Ramos (cell line): ENCODE results near the gene ETDC.

ENCODE experiments used
- in situ Hi-C: fragments of 300-500 bp; cut with MboI; formaldehyde crosslinking; loops from one replicate; pipeline ENCODE4 v1.14.3; 2022; ENCODE audit warnings: low sequenced_read_pairs; ENCODE audit not compliant: unreplicated experiment

The ETDC gene

GRCh38 chrX:135340831-135341230 is 31.6 kb downstream of the ETDC start:
- in situ Hi-C loops = no loop called here

DNA sequence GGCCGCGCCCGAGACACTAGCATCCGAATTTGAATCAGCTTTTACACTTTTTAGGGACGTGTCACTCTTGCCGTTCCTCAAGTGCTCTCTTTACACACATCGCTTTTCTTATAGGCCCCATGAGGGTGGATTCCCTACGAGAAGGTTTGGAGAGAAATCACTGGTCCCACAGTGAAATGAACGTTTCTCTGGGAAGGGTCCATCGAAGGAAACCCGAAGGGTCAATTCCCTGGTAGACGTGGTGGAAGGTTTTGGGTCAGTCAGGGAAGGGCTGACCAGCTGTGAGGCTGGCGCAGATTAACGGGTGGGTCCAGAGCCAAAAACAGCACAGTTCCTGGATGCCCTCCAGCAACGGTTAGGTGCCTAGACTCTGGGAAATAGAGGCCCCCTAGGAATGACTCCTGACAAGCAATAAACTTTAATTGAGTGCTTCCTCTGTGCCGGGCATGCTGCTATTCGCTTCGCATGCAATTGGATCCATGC is 35.9 kb downstream of the ETDC start:
- in situ Hi-C loops = no loop called here

GRCh38 chrX:135346975-135347374 is 37.7 kb downstream of the ETDC start:
- in situ Hi-C loops = no loop called here

DNA sequence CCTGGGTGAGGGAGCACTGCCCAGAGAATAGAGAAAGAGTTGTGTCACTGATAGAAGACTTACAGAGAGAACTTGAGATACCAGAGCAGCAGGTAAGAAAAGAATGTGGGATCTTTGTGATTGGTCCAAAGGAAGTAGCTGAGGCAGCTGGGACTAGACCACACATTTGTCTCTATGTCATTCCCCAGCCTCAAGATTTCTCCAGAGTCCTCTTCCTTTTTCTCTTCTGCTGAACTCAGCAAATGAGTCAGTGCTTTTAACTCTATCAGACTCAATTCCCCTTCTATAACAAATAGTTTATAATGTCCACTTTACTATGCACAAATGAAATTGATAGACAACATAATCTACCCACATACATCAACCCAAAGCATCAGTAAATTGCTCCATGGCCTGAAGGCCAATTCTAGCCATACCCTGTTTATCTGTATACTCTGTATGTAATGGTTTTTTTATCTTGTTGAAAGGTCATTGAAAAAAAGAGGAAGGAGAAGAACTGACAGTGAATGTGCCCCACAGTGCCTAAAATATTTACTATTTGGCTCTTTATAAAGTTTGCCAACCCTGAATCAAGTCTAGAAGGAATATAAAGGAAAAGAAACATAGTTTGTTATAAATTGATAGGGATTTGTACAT is 38.2 kb downstream of the ETDC start:
- in situ Hi-C loops = no loop called here

DNA sequence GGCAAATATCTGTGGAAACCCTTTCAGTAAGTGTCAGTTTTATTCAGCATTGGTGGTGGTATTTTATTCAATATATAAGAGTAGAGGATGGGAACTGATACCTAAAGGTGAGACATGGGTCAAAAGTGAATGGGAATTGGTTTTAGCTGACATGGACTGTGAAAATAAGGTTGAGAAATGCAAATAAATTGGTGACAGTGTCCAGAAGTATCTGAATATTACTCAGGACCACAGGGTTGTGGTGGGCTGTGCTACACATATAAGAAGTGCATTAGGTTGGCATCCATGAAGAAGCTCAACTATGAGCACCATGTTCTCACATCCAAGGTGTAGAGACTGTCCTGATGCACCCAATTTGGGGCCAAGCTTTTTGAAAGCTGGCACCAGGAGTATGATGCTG is 45.0 kb downstream of the ETDC start:
- in situ Hi-C loops = no loop called here
